ENCODE measurements around the gene ZNFX1. TPM values are rescaled to one million over a fixed set of nuclear protein-coding genes. Genes with fewer than 3 reads are reported as not detected.

The ZNFX1 gene
- total and polyA plus RNA-seq, 10 donors, result 5.8 to 68.9 (median 52.7) TPM

DNA sequence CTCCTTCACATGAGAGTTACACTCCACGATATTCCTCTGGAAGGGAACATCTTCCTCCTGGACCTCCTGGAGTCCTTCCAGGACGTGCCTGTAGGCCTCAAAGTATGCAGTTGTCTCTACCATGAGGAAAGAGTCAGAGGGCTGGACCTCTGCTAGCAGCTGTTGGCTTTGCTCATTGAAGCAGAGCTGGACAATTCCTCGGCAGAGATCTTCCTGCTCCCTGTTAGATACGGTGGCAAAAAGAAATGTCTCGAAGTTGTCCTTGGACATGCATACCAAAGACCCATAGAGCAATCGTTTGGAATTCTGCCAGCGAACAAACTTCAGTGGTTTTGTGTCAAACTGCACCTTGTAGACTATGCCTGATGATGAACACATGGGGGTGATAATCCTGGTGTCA lies 7.7 kb downstream of the ZNFX1 start:
- 66 to 77% (median 72%) methylated on average over 7 of the region's 7 CpGs for WGBS, 5 donors
- Histone ChIP-seq H3K4me1 (peaks cover 39 to 99% (median 87%) of the 10 kb centered on the region in 6 donors), H3K27ac (peak overlapping the region in 3 of 8 donors; percentile 18 to 54 (median 37)), H3K27me3 (replicated peaks in 1 of 7) (no peaks in the 10 kb centered on the region), H3K4me3 (peak overlapping the region in 3 of 8 donors; percentile 1 to 59 (median 6)), H3K9me3 (no peaks in the 10 kb centered on the region), H3K36me3 (peaks cover 6 to 96% (median 64%) of the 10 kb centered on the region in 6 donors)
- DNase-seq, result no peak
- TF ChIP-seq POLR2AphosphoS5 (IDR thresholded peaks at IDR 0.05) (no peak), POLR2A (IDR thresholded peaks at IDR 0.05) (no peak)
- TF ChIP-seq, protein P1, sequence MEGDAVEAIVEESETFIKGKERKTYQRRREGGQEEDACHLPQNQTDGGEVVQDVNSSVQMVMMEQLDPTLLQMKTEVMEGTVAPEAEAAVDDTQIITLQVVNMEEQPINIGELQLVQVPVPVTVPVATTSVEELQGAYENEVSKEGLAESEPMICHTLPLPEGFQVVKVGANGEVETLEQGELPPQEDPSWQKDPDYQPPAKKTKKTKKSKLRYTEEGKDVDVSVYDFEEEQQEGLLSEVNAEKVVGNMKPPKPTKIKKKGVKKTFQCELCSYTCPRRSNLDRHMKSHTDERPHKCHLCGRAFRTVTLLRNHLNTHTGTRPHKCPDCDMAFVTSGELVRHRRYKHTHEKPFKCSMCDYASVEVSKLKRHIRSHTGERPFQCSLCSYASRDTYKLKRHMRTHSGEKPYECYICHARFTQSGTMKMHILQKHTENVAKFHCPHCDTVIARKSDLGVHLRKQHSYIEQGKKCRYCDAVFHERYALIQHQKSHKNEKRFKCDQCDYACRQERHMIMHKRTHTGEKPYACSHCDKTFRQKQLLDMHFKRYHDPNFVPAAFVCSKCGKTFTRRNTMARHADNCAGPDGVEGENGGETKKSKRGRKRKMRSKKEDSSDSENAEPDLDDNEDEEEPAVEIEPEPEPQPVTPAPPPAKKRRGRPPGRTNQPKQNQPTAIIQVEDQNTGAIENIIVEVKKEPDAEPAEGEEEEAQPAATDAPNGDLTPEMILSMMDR (IDR thresholded peaks at IDR 0.05 in 8 of 11, conservative IDR thresholded peaks at IDR 0.05 in 3 of 11), result no peak
- intact Hi-C loops (cut with DNase I; ENCODE audit: low total_unique reads), result no loop called here

GRCh38 chr20:49268600-49269365 lies 9.1 kb downstream of the ZNFX1 start:
- 94 to 100% (median 97%) methylated on average over 1 of the region's 1 CpG for WGBS, 5 donors
- Histone ChIP-seq H3K4me3 (peak overlapping the region in 4 of 8 donors; percentile 9 to 59 (median 19)), H3K27ac (peak overlapping the region in 1 of 8 donors; percentile 70), H3K4me1 (peaks cover 39 to 88% (median 77%) of the 10 kb centered on the region in 6 donors), H3K27me3 (replicated peaks in 1 of 7) (no peaks in the 10 kb centered on the region), H3K36me3 (peaks cover 6 to 96% (median 70%) of the 10 kb centered on the region in 6 donors), H3K9me3 (no peaks in the 10 kb centered on the region)
- no peak for DNase-seq
- no peak for TF ChIP-seq POLR2A (IDR thresholded peaks at IDR 0.05)
- TF ChIP-seq, protein P1 (IDR thresholded peaks at IDR 0.05 in 8 of 11, conservative IDR thresholded peaks at IDR 0.05 in 3 of 11), result no peak
- intact Hi-C loops (cut with DNase I; ENCODE audit: low total_unique reads), result no loop called here

DNA sequence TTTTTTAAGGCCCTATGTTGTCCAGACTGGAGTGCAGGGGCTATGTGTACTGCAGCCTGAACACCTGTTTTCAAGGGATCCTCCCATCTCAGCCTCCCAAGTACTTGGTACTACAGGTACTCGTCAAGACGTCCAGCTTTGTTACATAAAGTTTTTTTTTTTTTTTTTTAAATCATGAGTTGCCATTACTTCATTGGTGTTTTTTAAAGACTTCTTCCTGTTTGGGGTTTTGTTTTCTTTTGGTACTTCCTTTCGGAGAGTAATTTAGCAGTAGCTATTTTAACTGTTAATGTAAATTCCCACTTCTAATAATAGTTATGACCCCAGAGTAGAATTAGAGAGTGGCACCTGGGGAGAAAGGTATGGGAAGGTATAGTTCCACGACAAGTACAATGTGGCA lies 10.5 kb downstream of the ZNFX1 start:
- Histone ChIP-seq H3K36me3 (peaks cover 6 to 96% (median 73%) of the 10 kb centered on the region in 6 donors), H3K4me1 (peaks cover 34 to 74% (median 63%) of the 10 kb centered on the region in 6 donors), H3K27me3 (replicated peaks in 1 of 7) (no peaks in the 10 kb centered on the region), H3K4me3 (peak overlapping the region in 4 of 8 donors; percentile 4 to 59 (median 19)), H3K9me3 (no peaks in the 10 kb centered on the region), H3K27ac (peak overlapping the region in 6 of 8 donors; percentile 56 to 86 (median 71))
- TF ChIP-seq POLR2AphosphoS5 (IDR thresholded peaks at IDR 0.05), result no peak
- TF ChIP-seq, protein P1 (IDR thresholded peaks at IDR 0.05 in 8 of 11, conservative IDR thresholded peaks at IDR 0.05 in 3 of 11), result no peak
- TF ChIP-seq POLR2A (IDR thresholded peaks at IDR 0.05), result no peak
- intact Hi-C loops (cut with DNase I; ENCODE audit: low total_unique reads), result no loop called here
- 15 to 27% (median 21%) methylated on average over 4 of the region's 4 CpGs for WGBS, 5 donors
- DNase-seq, result no peak

DNA sequence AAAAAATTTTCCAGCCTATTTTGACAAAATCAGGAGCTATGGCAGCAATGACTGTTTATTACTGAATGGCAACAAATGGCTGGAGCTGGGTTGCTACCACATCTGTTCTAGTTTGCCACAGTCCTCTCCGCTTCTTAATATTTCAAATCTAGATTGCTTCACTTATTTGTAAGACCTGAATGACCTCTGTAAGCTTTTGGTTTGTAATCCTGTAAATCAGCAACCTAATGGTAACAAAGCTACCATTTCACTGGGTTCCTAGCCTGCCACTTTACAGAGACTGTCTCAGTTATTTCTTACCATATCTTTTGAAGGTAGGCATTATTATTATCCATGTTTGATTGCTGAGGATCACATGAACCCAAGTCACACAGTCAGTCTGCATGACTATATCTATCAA lies 15.4 kb downstream of the ZNFX1 start:
- Histone ChIP-seq H3K4me3 (no peak overlapping the region), H3K36me3 (peaks cover 6 to 98% (median 87%) of the 10 kb centered on the region in 6 donors), H3K4me1 (peaks cover 8 to 25% (median 19%) of the 10 kb centered on the region in 6 donors), H3K9me3 (no peaks in the 10 kb centered on the region), H3K27me3 (replicated peaks in 1 of 7) (no peaks in the 10 kb centered on the region), H3K27ac (no peak overlapping the region)
- no peak for DNase-seq
- intact Hi-C loops (cut with DNase I; ENCODE audit: low total_unique reads), result no loop called here
- no peak for TF ChIP-seq POLR2A (IDR thresholded peaks at IDR 0.05)
- TF ChIP-seq POLR2AphosphoS5 (IDR thresholded peaks at IDR 0.05), result no peak
- TF ChIP-seq, protein P1 (IDR thresholded peaks at IDR 0.05 in 8 of 11, conservative IDR thresholded peaks at IDR 0.05 in 3 of 11), result no peak
- 37 to 100% (median 91%) methylated on average over 1 of the region's 1 CpG for WGBS, 5 donors

Measured in spleen (tissue), 11 donors.